Testis (tissue), 3 donors: ENCODE results near the gene CETN1. TPM values are rescaled to one million over a fixed set of nuclear protein-coding genes. Genes with fewer than 3 reads are reported as not detected.

Experiments
- DNase-seq: peaks from one replicate; pipeline ENCODE4 v3.0.0-alpha.2; 2019
- H3K27ac ChIP-seq, 2 donors: fragments of 200-600 bp; sonication (generic); one replicate each; pipeline ENCODE4 v1.5.1; 2019
- H3K27me3 ChIP-seq: fragments of 200-600 bp; sonication (generic); one replicate; pipeline ENCODE4 v1.5.1; 2019
- H3K36me3 ChIP-seq: fragments of 200-600 bp; sonication (generic); one replicate; pipeline ENCODE4 v1.5.1; 2017; ENCODE audit warnings: low read depth; ENCODE audit errors: missing control alignments
- H3K4me1 ChIP-seq: fragments of 200-600 bp; sonication (generic); one replicate; pipeline ENCODE4 v1.5.1; 2019
- H3K4me3 ChIP-seq, 2 donors: fragments of 200-600 bp; sonication (generic); one replicate each; pipeline ENCODE4 v1.5.1; 2017 to 2019
- H3K9me3 ChIP-seq: fragments of 200-600 bp; sonication (generic); one replicate; pipeline ENCODE4 v1.5.1; 2017
- CTCF ChIP-seq, 3 experiments: fragments of 450-650 bp in 2 of 3; fragments of 200-600 bp in 1 of 3; sonication (generic) in 1 of 3; IDR thresholded peaks; one replicate each; pipeline ENCODE4 v1.5.1; 2016 to 2019; ENCODE audit warnings: antibody characterized with exemption in 3 of 3, mild to moderate bottlenecking in 2 of 3, moderate library complexity in 1 of 3
- POLR2A ChIP-seq: fragments of 450-650 bp; IDR thresholded peaks from one replicate; pipeline ENCODE4 v1.6.1; 2017; ENCODE audit warnings: antibody characterized with exemption, mild to moderate bottlenecking, moderate library complexity
- WGBS, 2 donors: methylation state at CpG; one replicate each; pipeline ENCODE4 v1.1.5; 2018; 5-methylcytosine and 5-hydroxymethylcytosine counted together
- intact Hi-C: fragments of 100-400 bp; cut with DNase I; formaldehyde crosslinking; loops from one replicate; pipeline ENCODE4 v1.15.1; 2023; ENCODE audit warnings: low total_unique reads
- polyA plus RNA-seq: library from polyadenylated mRNA; stranded (reverse); fragments of 350-450 nt; fragmentation: Illumina TruSeq; extraction: RNeasy Lipid Tissue Mini Kit (QIAGEN cat#74804); gene quantifications from one replicate; pipeline ENCODE4 v1.2.3, GENCODE V29; 2014; ENCODE audit warnings: low read depth, low replicate concordance; ENCODE audit not compliant: insufficient read depth
- total RNA-seq, 2 donors: library from RNA; depleted of rRNA; stranded (reverse); fragments of >200 nt; gene quantifications; one replicate each; pipeline ENCODE4 v1.2.3, GENCODE V29; 2016

Gene CETN1
- total and polyA plus RNA-seq, 3 donors from 2014 or later, result 53.3 to 289 (median 70.5) TPM

DNA sequence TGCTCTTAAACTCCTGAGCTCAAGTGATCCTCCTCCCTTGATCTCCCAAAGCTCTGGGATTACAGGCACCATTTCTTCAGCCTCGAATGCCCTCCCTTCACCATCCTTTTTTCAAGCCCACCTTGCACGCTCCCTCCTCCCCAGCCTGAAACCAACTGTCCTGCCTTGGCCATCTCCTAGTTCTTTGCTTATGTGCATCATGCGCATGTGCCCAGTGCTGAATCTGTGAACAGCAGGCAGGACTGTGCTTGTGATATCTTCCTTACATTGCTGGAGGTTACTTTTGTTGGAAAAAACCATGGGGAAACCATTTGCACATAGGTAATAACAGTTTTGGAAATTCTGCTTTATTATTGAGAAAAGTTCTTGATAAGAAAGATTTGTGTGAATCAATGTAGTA, 30.2 kb upstream of the CETN1 start:
- H3K4me3 ChIP-seq, result no peak overlapping the region
- H3K4me1 ChIP-seq, result no peaks in the 10 kb centered on the region
- intact Hi-C loops, result no loop called here
- TF ChIP-seq POLR2A, result no peak
- TF ChIP-seq CTCF (IDR thresholded peaks at IDR 0.05), result no peak
- 87 to 91% methylated on average over 3 of the region's 3 CpGs for WGBS, 2 donors
- no peaks in the 10 kb centered on the region for H3K27me3 ChIP-seq
- no peaks in the 10 kb centered on the region for H3K36me3 ChIP-seq
- H3K9me3 ChIP-seq, result no peaks in the 10 kb centered on the region
- no peak overlapping the region for H3K27ac ChIP-seq
- no peak for DNase-seq

- WGBS, 2 donors, result 89 to 91% methylated on average over 4 of the region's 4 CpGs
- intact Hi-C loops, result no loop called here
- no peaks in the 10 kb centered on the region for H3K27me3 ChIP-seq
- no peak for DNase-seq
- no peak for TF ChIP-seq POLR2A
- TF ChIP-seq CTCF (IDR thresholded peaks at IDR 0.05), result no peak
- no peak overlapping the region for H3K27ac ChIP-seq
- H3K9me3 ChIP-seq, result no peaks in the 10 kb centered on the region
- no peak overlapping the region for H3K4me3 ChIP-seq
- H3K36me3 ChIP-seq, result no peaks in the 10 kb centered on the region
- no peaks in the 10 kb centered on the region for H3K4me1 ChIP-seq
Measured at GRCh38 chr18:551404-552061, 28.6 kb upstream of the CETN1 start.

GRCh38 chr18:555705-556457, 24.3 kb upstream of the CETN1 start:
- 59 to 70% methylated on average over 13 of the region's 13 CpGs for WGBS, 2 donors

DNA sequence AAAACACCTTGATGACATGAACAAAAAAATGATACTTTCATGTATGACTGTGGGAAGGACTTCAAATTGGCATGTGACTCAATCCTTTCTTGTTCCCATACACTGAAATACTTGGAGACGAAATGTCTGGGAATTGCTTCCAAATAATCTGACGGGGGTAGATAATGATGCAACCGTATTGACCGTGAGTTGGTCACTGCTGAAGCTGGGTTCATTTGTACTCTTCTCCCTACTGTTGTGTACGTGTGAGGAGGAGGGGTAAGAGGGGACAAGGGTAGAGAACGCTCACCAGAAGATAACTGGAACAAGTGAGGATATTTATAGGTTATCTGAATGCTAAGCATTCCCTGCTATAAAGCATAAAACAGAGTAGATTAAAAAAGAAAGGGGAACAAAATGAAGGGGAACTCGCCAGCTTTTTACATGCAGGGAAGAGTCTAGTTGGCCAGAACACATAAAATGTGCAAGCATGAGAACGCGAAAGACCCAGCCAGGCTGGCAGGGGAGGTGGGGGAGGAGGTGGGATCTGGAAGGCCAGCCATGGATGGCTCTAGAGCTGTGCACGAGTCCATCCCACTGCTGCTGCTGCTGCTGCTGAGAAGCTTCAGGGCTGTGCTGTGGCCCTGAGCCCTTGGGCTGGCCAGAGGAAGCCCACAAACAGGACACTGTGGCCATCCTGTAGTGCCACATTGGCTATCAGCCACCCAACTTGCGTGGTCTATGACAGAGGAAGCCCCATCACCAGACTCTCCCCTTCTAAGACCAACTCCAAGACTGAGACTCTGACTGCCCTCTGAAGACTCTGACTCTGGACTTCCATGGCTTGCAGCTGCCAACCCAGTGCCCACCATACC, 15.2 kb upstream of the CETN1 start:
- no peak overlapping the region for H3K27ac ChIP-seq
- intact Hi-C loops, result no loop called here
- DNase-seq, result no peak
- H3K9me3 ChIP-seq, result no peaks in the 10 kb centered on the region
- TF ChIP-seq CTCF (IDR thresholded peaks at IDR 0.05) (no peak), POLR2A (no peak)
- H3K4me1 ChIP-seq, result no peaks in the 10 kb centered on the region
- no peaks in the 10 kb centered on the region for H3K27me3 ChIP-seq
- no peak overlapping the region for H3K4me3 ChIP-seq
- 45 to 50% methylated on average over 11 of the region's 11 CpGs for WGBS, 2 donors
- H3K36me3 ChIP-seq, result no peaks in the 10 kb centered on the region

More at GRCh38 chr18:555705-556457, 24.3 kb upstream of the CETN1 start:
- Histone ChIP-seq H3K9me3 (no peaks in the 10 kb centered on the region), H3K27me3 (no peaks in the 10 kb centered on the region), H3K36me3 (no peaks in the 10 kb centered on the region), H3K27ac (no peak overlapping the region), H3K4me3 (no peak overlapping the region), H3K4me1 (no peaks in the 10 kb centered on the region)
- intact Hi-C loops, result no loop called here
- no peak for DNase-seq
- TF ChIP-seq CTCF (IDR thresholded peaks at IDR 0.05) (no peak), POLR2A (no peak)
